Pancreas (tissue), 10 donors: ENCODE measurements around the gene ZKSCAN3. TPM values are rescaled to one million over a fixed set of nuclear protein-coding genes. Genes with fewer than 3 reads are reported as not detected.

Experiments
- ATAC-seq, 4 donors: fragments of 200-7000 bp; cut with Tn5 transposase; one replicate each; pipeline versions ENCODE4 v1.8.0 to v1.9.1; 2020; ENCODE audit warnings: mild to moderate bottlenecking in 4 of 4, moderate library complexity in 4 of 4
- DNase-seq, 6 donors: peaks; one replicate each; pipeline ENCODE4 v3.0.0-alpha.2; 2020
- FAIRE-seq: peaks from 2 replicates; lab custom pipeline; 2012; peaks lifted over from hg19 to GRCh38; lab: Jason Lieb, UNC
- H3K27ac ChIP-seq, 4 donors: fragments of 200-600 bp; sonication (generic); 1 replicate in 3 of 4; 2 replicates in 1 of 4; pipeline versions ENCODE4 v1.5.0 to v1.8.0; 2020
- H3K27me3 ChIP-seq, 4 donors: fragments of 200-600 bp; one replicate each; pipeline ENCODE4 v1.8.0; 2021
- H3K36me3 ChIP-seq, 3 donors: fragments of 200-600 bp; sonication (generic) in 1 of 3; one replicate each; pipeline versions ENCODE4 v1.5.0 to v1.8.0; 2020 to 2021
- H3K4me1 ChIP-seq, 3 donors: fragments of 200-600 bp; one replicate each; pipeline ENCODE4 v1.8.0; 2021
- H3K4me3 ChIP-seq, 4 donors: fragments of 200-600 bp; sonication (generic) in 2 of 4; one replicate each; pipeline versions ENCODE4 v1.5.0 to v1.8.0; 2020 to 2021
- H3K9me3 ChIP-seq, 4 donors: fragments of 200-600 bp; one replicate each; pipeline ENCODE4 v1.8.0; 2021
- CTCF ChIP-seq, 4 donors: fragments of 200-600 bp; sonication (generic) in 3 of 4; IDR thresholded peaks; one replicate each; pipeline versions ENCODE4 v1.5.0 to v1.8.0; 2021; ENCODE audit warnings: antibody characterized with exemption in 4 of 4
- WGBS, 2 donors: extraction: QIAGEN DNeasy Blood & Tissue Kit; methylation state at CpG; one replicate each; pipeline ENCODE4 v1.1.7; 2013; 5-methylcytosine and 5-hydroxymethylcytosine counted together
- intact Hi-C, 3 donors: fragments of 100-400 bp; cut with DNase I; formaldehyde crosslinking; loops; one replicate each; pipeline versions ENCODE4 v1.11.1 to v1.14.2; 2022
- polyA plus RNA-seq, 2 donors: library from polyadenylated mRNA; stranded (reverse); fragments of 200-250 nt; gene quantifications; one replicate each; pipeline ENCODE4 v1.2.3, GENCODE V29; 2013
- total RNA-seq, 6 donors: library from RNA; stranded (reverse); fragmentation: NEBNext Ultra II Directional in 4 of 6; extraction: Animal tissue kit (Norgen Biotek cat#: 25700) in 4 of 6; gene quantifications; one replicate each; pipeline versions ENCODE4 v1.2.1 to v1.2.4, GENCODE V29; 2021 to 2023
- donor health status: healthy with polysubstance abuse.
- donor health status: DM: no; HTN: no; CAD: no; lungs with moderate emphysema.
- donor health status: DM: no; HTN: no; CAD: no.
- donor health status: control.
- donor health status: control.
- donor health status: Bipolar disorder and iron deficiency.
- donor health status: DM: yes; HTN: yes; CAD: no.
- donor health status: DM: no; HTN: no; CAD: no.
- donor health status: DM: no; HTN: no; CAD: no.
- donor health status: DM: yes; HTN: yes; CAD: no.

ZKSCAN3 gene
- total and polyA plus RNA-seq, 8 donors = 1.2 to 5.0 (median 1.9) TPM

GRCh38 chr6:28340310-28341095 lies 9.2 kb upstream of the ZKSCAN3 start:
- no peaks in the 10 kb centered on the region for H3K9me3 ChIP-seq
- TF ChIP-seq CTCF (IDR thresholded peaks at IDR 0.05) = no peak
- H3K27me3 ChIP-seq = no peaks in the 10 kb centered on the region
- WGBS, 2 donors = 87 to 90% methylated on average over 1 of the region's 1 CpG
- H3K36me3 ChIP-seq = no peaks in the 10 kb centered on the region
- H3K4me1 ChIP-seq = peaks cover 0 to 6% (median 5%) of the 10 kb centered on the region in 3 donors
- H3K4me3 ChIP-seq = no peak overlapping the region
- intact Hi-C loops = no loop called here
- no peak overlapping the region for H3K27ac ChIP-seq
- DNase-seq (no peak), ATAC-seq (no peak), FAIRE-seq (no peak)

GRCh38 chr6:28343898-28344677 lies 5.7 kb upstream of the ZKSCAN3 start:
- intact Hi-C loops = no loop called here
- no peaks in the 10 kb centered on the region for H3K9me3 ChIP-seq
- TF ChIP-seq CTCF (IDR thresholded peaks at IDR 0.05) = no peak
- ATAC-seq (no peak), FAIRE-seq (no peak), DNase-seq (no peak)
- 51 to 61% methylated on average over 1 of the region's 1 CpG for WGBS, 2 donors
- H3K4me3 ChIP-seq = no peak overlapping the region
- H3K36me3 ChIP-seq = no peaks in the 10 kb centered on the region
- H3K27me3 ChIP-seq = no peaks in the 10 kb centered on the region
- H3K4me1 ChIP-seq = no peaks in the 10 kb centered on the region
- H3K27ac ChIP-seq = no peak overlapping the region

- Histone ChIP-seq H3K27me3 (no peaks in the 10 kb centered on the region), H3K4me3 (no peak overlapping the region), H3K27ac (no peak overlapping the region), H3K4me1 (peaks cover 0 to under 1% (median 0%) of the 10 kb centered on the region in 3 donors), H3K36me3 (no peaks in the 10 kb centered on the region), H3K9me3 (no peaks in the 10 kb centered on the region)
- TF ChIP-seq CTCF (IDR thresholded peaks at IDR 0.05) = no peak
- DNase-seq (no peak), FAIRE-seq (no peak), ATAC-seq (no peak)
- 65 to 78% methylated on average over 1 of the region's 1 CpG for WGBS, 2 donors
- intact Hi-C loops = no loop called here
Measured at GRCh38 chr6:28345201-28345600, 4.5 kb upstream of the ZKSCAN3 start.

- no peak for DNase-seq
- no peak for TF ChIP-seq CTCF (IDR thresholded peaks at IDR 0.05)
- WGBS, 2 donors = 14 to 15% methylated on average over 2 of the region's 2 CpGs
- no peaks in the 10 kb centered on the region for H3K36me3 ChIP-seq
- no peaks in the 10 kb centered on the region for H3K27me3 ChIP-seq
- peaks cover 0 to 10% (median 9%) of the 10 kb centered on the region in 3 donors for H3K4me1 ChIP-seq
- no peak for FAIRE-seq
- intact Hi-C loops = no loop called here
- no peak overlapping the region for H3K27ac ChIP-seq
- H3K9me3 ChIP-seq = no peaks in the 10 kb centered on the region
- no peak overlapping the region for H3K4me3 ChIP-seq
- no peak for ATAC-seq
Measured at GRCh38 chr6:28347119-28347518, 2.6 kb upstream of the ZKSCAN3 start.
